Dermis microvascular lymphatic vessel endothelial cell (primary cell): ENCODE measurements around the gene CRYBA4. TPM values are rescaled to one million over a fixed set of nuclear protein-coding genes. Genes with fewer than 3 reads are reported as not detected.

Experiments
- DNase-seq, 2 donors: peaks; one replicate each; pipeline versions ENCODE4 v3.0.0 to v3.0.0-alpha.2; 2010; ENCODE audit warnings: low read depth in 2 of 2
- total RNA-seq: library from RNA; depleted of rRNA; stranded (reverse); fragments of >200 nt; gene quantifications from 2 replicates; pipeline ENCODE4 v1.2.1, GENCODE V29; 2014

The CRYBA4 gene
- 0.13 TPM in 1 of 2 replicates, not detected in the other for total RNA-seq

- DNase-seq: no peak
Measured at GRCh38 chr22:26621663-26622062, at the start of gene CRYBA4. TSS of gene CRYBA4 (plus strand) at chr22:26621963. CDS start at chr22:26622597, 634 bp downstream.

DNA sequence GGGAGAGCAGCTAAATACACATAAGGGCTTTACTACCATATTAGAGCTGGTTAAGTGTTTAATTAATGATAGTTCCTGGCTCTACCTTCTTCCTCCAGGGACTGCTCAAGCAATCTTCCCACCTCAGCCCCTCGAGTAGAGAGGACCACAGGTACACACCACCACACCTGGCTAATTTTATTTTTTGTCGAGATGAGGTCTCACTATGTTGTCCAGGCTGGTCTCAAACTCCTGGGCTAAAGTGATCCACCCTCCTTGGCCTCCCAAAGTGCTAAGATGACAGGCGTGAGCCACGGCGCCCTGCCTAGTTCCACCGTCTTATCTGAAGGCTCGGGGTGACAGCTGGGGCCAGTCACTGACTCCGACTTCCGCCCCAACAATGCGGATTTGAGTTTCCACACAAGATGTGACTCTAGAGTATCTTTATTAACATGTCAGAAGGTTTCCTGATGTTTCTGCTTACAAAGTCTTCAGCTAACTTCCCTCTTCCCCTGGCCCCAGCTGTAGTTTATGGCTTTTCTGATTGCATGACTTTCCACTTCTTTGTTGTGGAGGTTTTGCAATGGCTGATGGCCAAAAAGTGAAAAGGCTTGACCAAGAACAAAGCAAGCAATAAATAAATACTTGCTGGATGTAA, 48.6 kb upstream of the CRYBA4 start:
- peak in 1 of 2 donors; percentile 70 for DNase-seq

DNA sequence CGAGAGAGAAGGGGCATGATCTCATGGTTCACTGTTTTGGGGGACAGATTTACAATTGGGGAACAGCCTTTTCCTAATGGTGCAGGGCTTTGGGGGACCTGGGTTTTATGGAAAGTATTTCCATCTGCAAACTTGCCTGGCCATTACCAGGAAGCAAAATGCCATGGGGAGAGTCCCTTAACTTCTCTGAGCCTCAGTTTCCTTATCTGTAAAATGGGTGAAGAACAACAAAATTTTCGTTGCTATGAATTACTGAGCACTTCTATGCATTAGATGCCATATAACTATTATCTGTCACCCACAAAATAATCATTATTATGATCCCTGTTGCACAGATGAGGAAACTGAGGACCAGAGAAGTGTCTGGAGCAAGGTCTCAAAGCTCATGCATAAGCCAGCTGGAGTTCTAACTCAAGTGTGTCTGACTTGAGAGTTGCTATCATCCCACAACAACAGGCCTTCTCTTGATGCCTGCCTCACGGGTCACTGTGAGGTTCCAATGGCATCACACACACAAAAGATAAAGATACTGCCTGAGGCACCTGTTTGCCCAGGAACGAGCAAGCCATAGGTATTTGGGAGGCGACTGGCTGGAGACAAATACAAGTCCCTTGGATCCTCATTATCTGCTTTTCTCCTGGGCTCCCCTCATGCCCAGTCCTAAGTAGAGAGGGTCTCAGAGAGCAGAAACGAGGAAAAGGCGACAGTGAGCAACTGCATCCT, 47.6 kb upstream of the CRYBA4 start:
- no peak for DNase-seq

- peak in 1 of 2 donors; percentile 33 for DNase-seq
Measured at GRCh38 chr22:26576026-26576680, 45.6 kb upstream of the CRYBA4 start.

DNA sequence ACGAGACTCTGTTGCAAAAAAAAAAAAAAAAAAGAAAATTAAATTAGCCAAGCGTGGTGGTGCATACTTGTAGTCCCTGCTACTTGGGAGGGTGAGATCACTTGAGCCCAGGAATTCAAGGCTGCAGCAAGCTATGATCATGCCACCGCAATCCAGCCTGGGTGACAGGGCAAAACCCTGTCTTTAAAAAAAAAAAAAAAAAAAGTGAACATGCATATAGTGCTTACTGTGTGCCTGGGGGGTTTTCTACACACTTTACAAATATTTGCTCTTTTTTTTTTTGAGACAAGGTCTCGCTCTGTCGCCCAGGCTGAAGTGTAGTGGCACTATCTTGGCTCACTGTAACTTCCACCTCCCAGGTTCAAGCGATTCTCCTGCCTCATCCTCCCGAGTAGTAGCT, 44.7 kb upstream of the CRYBA4 start:
- no peak for DNase-seq

GRCh38 chr22:26579331-26579886, 42.4 kb upstream of the CRYBA4 start:
- DNase-seq: no peak

DNA sequence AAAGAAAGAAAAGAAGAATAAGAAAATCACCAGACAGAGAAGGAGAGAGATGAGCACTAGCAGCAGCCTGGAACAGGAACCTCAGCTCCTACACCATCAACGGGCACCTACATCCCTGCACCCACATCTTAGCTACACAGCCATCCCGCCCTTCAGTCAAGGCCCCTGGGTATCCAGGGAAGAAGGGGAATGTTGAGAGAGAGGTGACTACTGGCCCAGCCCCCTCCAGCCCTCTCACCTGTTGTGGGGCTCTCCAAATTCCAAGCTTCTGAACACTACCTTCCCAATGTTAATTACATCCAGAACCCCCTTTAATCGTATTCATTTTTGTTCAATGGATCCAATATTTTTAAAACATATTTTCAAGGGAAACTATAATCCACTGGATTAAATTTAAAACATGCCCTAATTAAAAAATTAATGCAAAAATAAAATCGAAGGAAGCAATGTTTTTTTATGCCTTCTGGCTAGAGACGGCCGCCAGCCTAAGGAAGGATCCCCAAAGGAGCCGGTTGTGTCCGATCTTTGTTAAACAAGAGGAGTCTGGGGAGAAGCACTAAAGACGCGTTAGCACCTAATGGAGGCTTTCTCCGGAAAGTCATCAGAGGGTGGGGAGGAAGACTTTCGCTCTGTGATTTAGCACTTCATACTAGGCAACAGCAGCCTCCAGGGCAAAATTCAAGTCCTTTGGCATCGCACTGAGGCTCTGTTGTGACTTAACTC, 41.4 kb upstream of the CRYBA4 start:
- no peak for DNase-seq

GRCh38 chr22:26581026-26581425, 40.7 kb upstream of the CRYBA4 start:
- no peak for DNase-seq

DNA sequence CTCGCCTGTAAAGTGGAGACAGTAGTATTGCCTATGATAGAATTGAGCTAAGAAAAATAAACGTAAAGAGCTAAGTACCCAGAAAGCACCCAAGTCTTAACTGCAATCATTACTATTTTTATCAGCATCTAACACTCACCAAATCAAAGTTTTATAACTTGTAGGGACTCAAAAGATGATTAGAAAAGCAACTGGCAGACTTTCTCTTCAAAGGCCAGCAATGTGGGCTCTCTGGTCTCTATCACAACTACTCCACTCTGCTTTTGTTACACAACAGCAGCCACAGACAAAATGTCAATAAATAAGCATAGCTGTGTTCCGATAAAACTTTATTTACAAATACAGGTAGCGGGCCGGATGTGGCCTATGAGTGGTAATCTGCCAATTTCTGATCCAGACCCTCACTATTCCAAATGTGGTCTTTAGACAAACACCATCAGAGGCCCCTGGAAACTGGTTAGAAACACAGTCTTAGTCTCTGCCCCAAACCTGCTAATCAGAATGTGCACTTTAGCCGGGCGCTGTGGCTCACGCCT, 40.1 kb upstream of the CRYBA4 start:
- DNase-seq: no peak

DNA sequence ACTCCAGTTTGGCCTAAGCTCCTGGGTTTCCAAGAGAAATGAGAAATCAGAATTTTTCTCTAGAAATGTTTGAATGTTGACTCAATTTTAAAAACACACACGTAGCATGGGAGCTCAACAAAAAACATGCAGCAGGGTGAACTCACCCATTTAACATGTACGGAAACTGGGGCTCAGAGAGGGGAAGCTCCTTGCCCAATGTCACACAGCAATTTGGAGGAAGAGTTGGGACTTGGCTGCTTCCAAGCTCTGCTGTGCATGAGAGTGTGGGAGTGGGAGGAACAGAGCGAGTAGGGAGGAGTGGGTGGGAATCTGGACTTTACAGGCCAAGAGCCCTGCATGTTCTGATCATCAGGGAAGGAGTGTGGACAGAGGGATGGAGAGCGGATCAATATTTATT, 37.8 kb upstream of the CRYBA4 start:
- no peak for DNase-seq

DNA sequence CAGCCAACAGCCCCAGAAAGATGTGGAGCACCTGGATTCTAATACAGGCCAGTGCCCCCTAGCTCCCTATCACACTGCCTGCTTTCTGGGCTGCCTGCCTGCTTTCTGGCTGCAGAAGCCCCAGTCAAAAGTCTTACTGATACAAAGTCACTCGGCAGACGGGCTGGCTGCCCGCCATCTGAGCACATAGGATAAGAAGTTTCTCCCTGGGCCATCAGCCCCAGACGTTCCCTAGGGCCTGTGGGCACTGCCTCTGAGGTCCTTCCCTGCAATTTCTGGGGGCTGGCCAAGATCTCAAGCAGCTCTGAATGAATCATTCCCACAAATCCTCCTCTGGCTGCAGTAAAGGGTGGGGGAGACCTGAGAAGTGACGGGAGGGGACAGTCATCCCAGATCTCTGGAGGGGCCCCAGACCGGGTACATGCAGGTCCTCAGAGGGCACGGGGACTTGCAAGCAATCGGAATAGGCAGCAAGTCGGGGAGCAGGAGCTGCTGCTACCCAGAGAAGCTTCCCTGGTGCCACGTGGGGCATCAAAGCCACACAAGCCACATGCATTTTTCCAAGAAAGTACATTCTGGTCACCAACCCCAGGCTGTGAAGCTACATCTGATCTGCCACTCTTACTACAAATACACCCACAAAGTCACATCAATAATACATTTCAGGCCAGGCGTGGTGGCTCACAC, 36.5 kb upstream of the CRYBA4 start:
- peak in 1 of 2 donors; percentile 57 for DNase-seq

DNA sequence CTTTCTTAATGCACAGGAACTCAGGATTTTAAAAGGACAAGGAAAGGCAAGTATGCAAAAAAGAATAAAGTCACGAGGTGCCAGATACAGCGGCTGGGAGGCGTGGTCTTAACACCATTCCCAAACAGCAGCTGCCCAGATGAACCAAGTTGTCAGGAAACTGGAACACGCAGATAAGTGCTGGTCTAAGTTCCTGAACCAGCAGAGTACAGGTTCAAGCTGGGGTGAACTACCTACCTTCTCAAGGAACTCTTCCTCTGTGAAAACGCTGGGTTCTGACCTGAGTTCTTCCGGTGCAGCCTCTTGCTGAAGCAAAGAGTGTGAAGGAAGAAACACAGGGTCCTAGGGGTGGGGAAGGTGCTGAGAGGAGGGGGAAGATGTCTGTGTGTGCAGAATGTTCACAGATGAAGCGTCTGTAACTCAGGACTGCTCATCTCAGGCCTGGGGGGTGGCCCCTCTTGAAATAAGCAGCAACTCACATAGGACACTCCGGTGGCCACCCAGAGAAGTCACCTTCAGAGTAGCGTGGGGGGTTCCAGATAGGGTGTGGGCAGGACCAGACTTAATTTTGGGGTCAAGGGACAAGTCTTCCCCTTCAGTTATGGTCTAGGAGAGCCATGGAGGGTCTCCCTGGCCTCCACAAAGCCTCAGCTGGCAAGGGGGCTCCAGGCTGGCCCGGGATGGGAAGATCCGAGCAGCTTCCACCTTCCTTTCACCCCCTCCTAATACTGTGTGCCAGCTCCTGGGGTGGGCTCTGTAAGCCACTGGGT, 35.0 kb upstream of the CRYBA4 start:
- peak; percentile 47 to 91 for DNase-seq

- DNase-seq: no peak
Measured at GRCh38 chr22:26587991-26588613, 33.7 kb upstream of the CRYBA4 start.

DNA sequence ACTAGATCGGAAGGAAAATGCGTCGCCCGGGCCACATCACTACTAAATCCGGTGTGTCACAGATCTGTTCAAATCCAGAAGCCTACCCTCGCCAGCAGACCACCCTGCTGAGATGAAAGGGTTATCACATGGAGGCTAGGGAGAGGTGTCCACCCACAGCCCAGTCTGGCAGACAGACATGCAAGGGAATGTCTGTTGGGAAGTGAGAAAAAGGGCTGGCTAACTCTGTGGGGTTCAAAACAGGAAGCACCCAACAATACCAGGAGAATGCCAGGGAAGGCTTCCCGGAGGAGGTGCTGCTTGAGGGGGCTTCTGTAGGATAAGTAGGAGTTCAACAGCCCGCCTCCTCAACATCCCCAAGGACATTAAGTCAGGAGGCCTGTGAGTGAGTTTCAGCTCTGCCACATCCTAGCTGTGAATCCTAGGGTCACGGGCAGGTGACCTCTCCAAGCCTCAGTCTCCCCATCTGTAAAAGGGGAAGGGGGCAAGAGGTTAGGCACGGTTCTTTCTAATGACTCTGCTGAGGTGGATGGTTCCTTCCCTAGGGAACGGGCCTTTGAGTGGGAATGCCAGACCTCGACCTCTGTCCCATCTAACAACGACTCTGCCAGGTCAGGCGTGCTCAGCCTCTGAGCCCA, 32.9 kb upstream of the CRYBA4 start:
- DNase-seq: no peak

- DNase-seq: peak in 1 of 2 donors; percentile 46
Measured at GRCh38 chr22:26589367-26589844, 32.4 kb upstream of the CRYBA4 start.

- peak; percentile 43 to 78 for DNase-seq
Measured at GRCh38 chr22:26589845-26590736, 31.7 kb upstream of the CRYBA4 start, which contains the start of gene TPST2. TSS of gene TPST2 (minus strand) at chr22:26590132. CDS start at chr22:26541630, 48,502 bp downstream.

GRCh38 chr22:26592421-26592891, 29.3 kb upstream of the CRYBA4 start:
- DNase-seq: no peak

DNA sequence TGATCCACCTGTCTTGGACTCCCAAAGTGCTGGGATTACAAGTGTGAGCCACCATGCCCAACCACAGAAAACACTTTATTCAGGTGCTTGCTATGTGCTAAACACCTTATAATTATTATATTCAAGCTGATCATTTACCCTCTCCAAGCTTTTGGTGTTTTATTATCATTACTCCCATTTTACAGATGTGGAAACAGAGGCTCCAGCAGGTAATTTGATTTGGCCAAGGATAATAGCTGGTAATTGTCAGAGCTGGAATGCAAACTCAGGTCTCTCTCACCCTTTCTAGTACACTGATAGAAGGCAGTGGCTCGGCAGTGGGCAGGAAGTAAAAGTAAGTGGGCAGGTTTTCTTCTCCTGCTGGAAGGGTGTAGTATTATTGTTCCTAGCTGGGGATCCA, 28.0 kb upstream of the CRYBA4 start:
- DNase-seq: no peak
